Left colon (tissue), 2 donors: ENCODE results near the gene COG7. TPM values are rescaled to one million over a fixed set of nuclear protein-coding genes. Genes with fewer than 3 reads are reported as not detected.

Source experiments
- ATAC-seq: fragments of 200-7000 bp; cut with Tn5 transposase; one replicate; pipeline ENCODE4 v1.9.1; 2020; ENCODE audit warnings: mild to moderate bottlenecking, moderate library complexity
- DNase-seq, 2 donors: peaks; one replicate each; pipeline ENCODE4 v3.0.0-alpha.2; 2020
- intact Hi-C, 2 donors: fragments of 100-400 bp; cut with DNase I in 1 of 2; cut with micrococcal nuclease in 1 of 2; formaldehyde crosslinking; loops; one replicate each; pipeline versions ENCODE4 v1.11.2 to v1.14.0; 2022; cut with DNase I, micrococcal nuclease
- total RNA-seq, 2 donors: library from RNA; stranded (reverse); fragmentation: NEBNext Ultra II Directional; extraction: Animal tissue kit (Norgen Biotek cat#: 25700); gene quantifications; one replicate each; pipeline ENCODE4 v1.2.1, GENCODE V29; 2021
- donor health status: DM: no; HTN: no; CAD: no.
- donor health status: DM: yes; HTN: yes; CAD: no.

COG7 gene
- total RNA-seq, 2 donors from 2014 or later: 29.3 to 42.5 TPM

- ATAC-seq (no peak), DNase-seq (no peak)
- intact Hi-C loops: no loop called here
These were observed 104.2 kb downstream of the COG7 start for GRCh38 chr16:23348579-23349469.

- DNase-seq: no peak
- intact Hi-C loops: no loop called here
- no peak for ATAC-seq
These were observed 107.8 kb downstream of the COG7 start for GRCh38 chr16:23345237-23345636.

GRCh38 chr16:23343643-23344612, 109.1 kb downstream of the COG7 start:
- DNase-seq (no peak), ATAC-seq (peak; percentile 26)
- intact Hi-C loops: no loop called here

GRCh38 chr16:23342083-23342640, 110.8 kb downstream of the COG7 start:
- DNase-seq (no peak), ATAC-seq (peak; percentile 51)
- intact Hi-C loops: no loop called here

GRCh38 chr16:23339787-23340186, 113.2 kb downstream of the COG7 start:
- DNase-seq (no peak), ATAC-seq (no peak)
- intact Hi-C loops: no loop called here

Other genes starting within 250 kb of the COG7 start
- gene SCNN1B, start 150.9 kb downstream of the COG7 start, total RNA-seq: 100 to 1,000 TPM; 322 to 715 TPM
- 10 to 100 TPM; 42.6 to 45.3 TPM for gene GGA2, start 57.3 kb upstream of the COG7 start, total RNA-seq
- 10 to 100 TPM; 15.4 to 17.2 TPM for gene EARS2, start 104.2 kb upstream of the COG7 start, total RNA-seq
- 10 to 100 TPM; 26.5 to 27.7 TPM for gene UBFD1, start 104.5 kb upstream of the COG7 start, total RNA-seq
- gene NDUFAB1, start 143.1 kb upstream of the COG7 start, total RNA-seq: 100 to 1,000 TPM; 100 to 136 TPM
- gene PALB2, start 188.1 kb upstream of the COG7 start, total RNA-seq: 1 to 10 TPM; 6.8 to 8.9 TPM
- 10 to 100 TPM; 78.7 to 81.3 TPM for gene DCTN5, start 188.3 kb upstream of the COG7 start, total RNA-seq
- gene PLK1, start 225.7 kb upstream of the COG7 start, total RNA-seq: 10 to 100 TPM in 1 of 2 donors, 1 to 10 TPM in 1; 6.6 to 15.6 TPM